Measurements from ENCODE around the gene UGT1A5.

UGT1A5 gene

DNA sequence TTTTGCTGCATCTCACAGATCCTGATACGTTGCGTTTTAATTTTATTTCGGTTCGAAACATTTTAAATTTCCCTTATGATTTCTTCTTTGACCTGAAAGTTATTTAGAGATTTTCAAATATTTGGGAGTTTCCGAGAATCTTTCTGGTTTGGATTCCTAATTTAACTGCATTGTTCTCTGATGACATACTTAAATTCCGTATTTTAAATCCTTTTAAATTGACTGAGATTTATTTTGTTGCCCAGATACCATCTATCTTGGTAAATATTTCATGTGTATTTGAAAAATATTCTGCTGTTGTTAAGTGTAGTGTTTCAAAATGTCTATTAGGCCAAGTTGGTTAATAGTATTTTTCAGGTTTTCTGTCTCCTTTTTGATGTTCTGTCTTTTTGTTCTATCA lies 103.2 kb downstream of the UGT1A5 start:
- TF ChIP-seq, protein P1, sequence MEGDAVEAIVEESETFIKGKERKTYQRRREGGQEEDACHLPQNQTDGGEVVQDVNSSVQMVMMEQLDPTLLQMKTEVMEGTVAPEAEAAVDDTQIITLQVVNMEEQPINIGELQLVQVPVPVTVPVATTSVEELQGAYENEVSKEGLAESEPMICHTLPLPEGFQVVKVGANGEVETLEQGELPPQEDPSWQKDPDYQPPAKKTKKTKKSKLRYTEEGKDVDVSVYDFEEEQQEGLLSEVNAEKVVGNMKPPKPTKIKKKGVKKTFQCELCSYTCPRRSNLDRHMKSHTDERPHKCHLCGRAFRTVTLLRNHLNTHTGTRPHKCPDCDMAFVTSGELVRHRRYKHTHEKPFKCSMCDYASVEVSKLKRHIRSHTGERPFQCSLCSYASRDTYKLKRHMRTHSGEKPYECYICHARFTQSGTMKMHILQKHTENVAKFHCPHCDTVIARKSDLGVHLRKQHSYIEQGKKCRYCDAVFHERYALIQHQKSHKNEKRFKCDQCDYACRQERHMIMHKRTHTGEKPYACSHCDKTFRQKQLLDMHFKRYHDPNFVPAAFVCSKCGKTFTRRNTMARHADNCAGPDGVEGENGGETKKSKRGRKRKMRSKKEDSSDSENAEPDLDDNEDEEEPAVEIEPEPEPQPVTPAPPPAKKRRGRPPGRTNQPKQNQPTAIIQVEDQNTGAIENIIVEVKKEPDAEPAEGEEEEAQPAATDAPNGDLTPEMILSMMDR (conservative IDR thresholded peaks at IDR 0.05; ENCODE audit: low read depth, low read length): no peak
- no peaks in the 10 kb centered on the region for H3K79me2 ChIP-seq (ENCODE audit: insufficient read depth, low read depth)
- no peaks in the 10 kb centered on the region for H3K36me3 ChIP-seq (ENCODE audit: insufficient read depth)
- no peak overlapping the region for H3K4me2 ChIP-seq
- H3K9ac ChIP-seq: no peak overlapping the region
- H3K27me3 ChIP-seq (ENCODE audit: insufficient read depth, low read depth): no peaks in the 10 kb centered on the region
- H3K4me1 ChIP-seq (ENCODE audit: low read depth, poor library complexity, severe bottlenecking): no peaks in the 10 kb centered on the region
- no peak overlapping the region for H3K4me3 ChIP-seq (IDR thresholded peaks at IDR 0.05; ENCODE audit: insufficient read depth, low read depth, low read length)
- no peak overlapping the region for H2AFZ ChIP-seq (ENCODE audit: low read depth)
- no peak overlapping the region for H3K27ac ChIP-seq
- no peaks in the 10 kb centered on the region for H4K20me1 ChIP-seq (ENCODE audit: insufficient read depth)

DNA sequence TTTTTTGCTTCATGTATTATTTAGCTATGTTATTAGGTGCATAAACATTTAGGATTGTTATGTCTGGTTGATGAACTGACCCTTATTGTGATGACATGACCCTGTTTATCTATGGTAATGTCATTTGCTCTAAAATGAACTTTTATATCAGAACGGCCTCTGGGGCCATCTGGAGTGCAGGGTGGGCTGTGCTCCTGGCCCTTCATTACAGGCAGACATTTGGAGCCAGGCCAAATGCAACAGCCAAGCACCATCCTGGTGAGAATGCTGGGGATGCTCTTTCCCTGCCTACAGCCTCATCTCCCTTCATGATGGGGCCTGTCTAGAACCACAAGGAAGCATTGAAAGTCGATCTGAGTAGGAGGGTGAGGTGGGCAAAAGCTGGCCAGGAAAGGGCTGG lies 103.6 kb downstream of the UGT1A5 start:
- Histone ChIP-seq H4K20me1 (ENCODE audit: insufficient read depth) (no peaks in the 10 kb centered on the region), H2AFZ (ENCODE audit: low read depth) (no peak overlapping the region), H3K27me3 (ENCODE audit: insufficient read depth, low read depth) (no peaks in the 10 kb centered on the region), H3K36me3 (ENCODE audit: insufficient read depth) (no peaks in the 10 kb centered on the region), H3K9ac (no peak overlapping the region), H3K27ac (no peak overlapping the region), H3K4me3 (IDR thresholded peaks at IDR 0.05; ENCODE audit: insufficient read depth, low read depth, low read length) (no peak overlapping the region), H3K4me1 (ENCODE audit: low read depth, poor library complexity, severe bottlenecking) (no peaks in the 10 kb centered on the region), H3K4me2 (no peak overlapping the region), H3K79me2 (ENCODE audit: insufficient read depth, low read depth) (no peaks in the 10 kb centered on the region)
- TF ChIP-seq, protein P1 (conservative IDR thresholded peaks at IDR 0.05; ENCODE audit: low read depth, low read length): no peak

DNA sequence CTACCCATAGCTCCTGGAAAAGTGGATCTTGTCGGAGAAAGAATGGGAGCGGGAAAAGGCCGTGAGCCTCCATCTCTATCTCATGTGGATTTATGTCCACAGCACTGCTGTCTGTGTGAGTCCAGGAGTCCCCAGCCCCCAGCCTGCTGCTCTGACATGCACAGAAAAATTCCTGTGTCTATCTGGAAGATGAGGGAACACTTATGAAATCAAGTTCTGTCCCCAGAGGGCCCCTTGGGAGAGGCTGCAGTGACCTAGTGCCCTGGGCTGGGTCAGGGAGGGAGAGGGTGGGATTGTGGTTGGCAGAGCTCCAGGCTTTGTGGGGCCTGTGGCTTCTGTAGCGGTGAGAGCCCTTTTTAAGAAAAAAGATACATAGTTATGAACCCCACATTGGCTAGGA lies 104.1 kb downstream of the UGT1A5 start:
- Histone ChIP-seq H3K4me3 (IDR thresholded peaks at IDR 0.05; ENCODE audit: insufficient read depth, low read depth, low read length) (no peak overlapping the region), H3K36me3 (ENCODE audit: insufficient read depth) (no peaks in the 10 kb centered on the region), H3K9ac (no peak overlapping the region), H3K4me1 (ENCODE audit: low read depth, poor library complexity, severe bottlenecking) (no peaks in the 10 kb centered on the region), H3K4me2 (no peak overlapping the region), H4K20me1 (ENCODE audit: insufficient read depth) (no peaks in the 10 kb centered on the region), H2AFZ (ENCODE audit: low read depth) (no peak overlapping the region), H3K27me3 (ENCODE audit: insufficient read depth, low read depth) (no peaks in the 10 kb centered on the region), H3K27ac (no peak overlapping the region), H3K79me2 (ENCODE audit: insufficient read depth, low read depth) (no peaks in the 10 kb centered on the region)
- TF ChIP-seq, protein P1 (conservative IDR thresholded peaks at IDR 0.05; ENCODE audit: low read depth, low read length): no peak

DNA sequence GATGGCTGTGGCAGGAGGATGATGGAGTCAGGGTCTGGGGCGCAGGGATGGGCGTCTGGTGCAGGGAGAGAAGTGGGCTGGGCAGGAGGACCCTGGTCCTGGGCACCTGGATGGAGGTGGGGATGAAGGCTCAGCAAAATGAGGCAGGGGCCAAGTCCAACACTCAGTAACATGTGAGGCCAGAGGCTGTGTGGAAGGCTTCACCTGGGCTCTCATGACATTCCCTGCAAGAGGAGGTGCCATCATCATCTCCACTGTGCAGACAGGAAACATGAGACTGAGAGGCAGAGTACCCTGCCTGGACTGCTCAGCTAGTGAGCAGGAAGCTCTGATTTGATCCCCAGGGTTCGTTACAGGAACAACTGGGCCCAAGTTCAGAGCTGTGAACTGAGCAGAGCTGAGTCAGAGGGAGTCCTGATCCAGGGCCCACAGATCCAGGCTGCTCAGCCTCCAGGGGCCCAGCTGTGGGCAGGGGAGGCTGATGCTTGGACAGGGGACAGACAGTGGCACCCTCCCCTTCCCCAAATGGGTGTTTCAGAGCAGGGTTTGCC lies 104.7 kb downstream of the UGT1A5 start:
- Histone ChIP-seq H3K9ac (no peak overlapping the region), H3K4me2 (no peak overlapping the region), H2AFZ (ENCODE audit: low read depth) (no peak overlapping the region), H3K4me1 (ENCODE audit: low read depth, poor library complexity, severe bottlenecking) (no peaks in the 10 kb centered on the region), H3K27me3 (ENCODE audit: insufficient read depth, low read depth) (no peaks in the 10 kb centered on the region), H3K36me3 (ENCODE audit: insufficient read depth) (no peaks in the 10 kb centered on the region), H3K27ac (no peak overlapping the region), H4K20me1 (ENCODE audit: insufficient read depth) (no peaks in the 10 kb centered on the region), H3K4me3 (IDR thresholded peaks at IDR 0.05; ENCODE audit: insufficient read depth, low read depth, low read length) (no peak overlapping the region), H3K79me2 (ENCODE audit: insufficient read depth, low read depth) (no peaks in the 10 kb centered on the region)
- TF ChIP-seq, protein P1 (conservative IDR thresholded peaks at IDR 0.05; ENCODE audit: low read depth, low read length): no peak

Measured in KMS-11 (cell line).